ENCODE results near the gene RAN. TPM values are rescaled to one million over a fixed set of nuclear protein-coding genes. Genes with fewer than 3 reads are reported as not detected.
A peak's percentile ranks its signal among the peaks of the same experiment; 100 is the strongest.

The RAN gene
- 300 TPM for total RNA-seq
- long read RNA-seq, transcript RAN-212 (7 exons, 2,661 nt) = major isoform, 264 of 282 reads
- long read RNA-seq, partial matches to known transcripts = 9 of 282 reads
- long read RNA-seq, other reads (novel, unspliced or antisense) = 4 of 282 reads

GRCh38 chr12:130871286-130872178, at the start of gene RAN:
TSS of gene RAN (plus strand) at chr12:130872066. CDS start at chr12:130872594, 528 bp downstream.
- peaks cover 37% of the 10 kb centered on the region for H3K36me3 ChIP-seq
- H3K4me1 ChIP-seq = peaks cover 21% of the 10 kb centered on the region
- intact Hi-C loops (cut with DNase I) = no loop called here
- DNase-seq (peak; percentile 96), ATAC-seq (peak; percentile 94 to 96)
- peak within 1 kb of the TSS; percentile 90 for H3K4me3 ChIP-seq
- H3K27ac ChIP-seq = peak within 1 kb of the TSS; percentile 83
- TF ChIP-seq CTCF (IDR thresholded peaks at IDR 0.05) = no peak
- H3K27me3 ChIP-seq (ENCODE audit: low read depth) = no peaks in the 10 kb centered on the region
- no peaks in the 10 kb centered on the region for H3K9me3 ChIP-seq

- peaks cover 38% of the 10 kb centered on the region for H3K36me3 ChIP-seq
- no peak for DNase-seq
- ATAC-seq = peak in 1 of 2 donors; percentile 21
- peaks cover 11% of the 10 kb centered on the region for H3K4me1 ChIP-seq
- no peaks in the 10 kb centered on the region for H3K27me3 ChIP-seq (ENCODE audit: low read depth)
- intact Hi-C loops (cut with DNase I) = no loop called here
- no peaks in the 10 kb centered on the region for H3K9me3 ChIP-seq
- no peak overlapping the region for H3K4me3 ChIP-seq
- TF ChIP-seq CTCF (IDR thresholded peaks at IDR 0.05) = no peak
- H3K27ac ChIP-seq = peak overlapping the region; percentile 39
Measured at GRCh38 chr12:130825771-130826150, 46.1 kb upstream of the RAN start.

- Histone ChIP-seq H3K4me1 (peaks cover 11% of the 10 kb centered on the region), H3K4me3 (no peak overlapping the region), H3K27ac (peak overlapping the region; percentile 39), H3K36me3 (peaks cover 32% of the 10 kb centered on the region), H3K9me3 (no peaks in the 10 kb centered on the region), H3K27me3 (ENCODE audit: low read depth) (no peaks in the 10 kb centered on the region)
- peak; percentile 91 to 94 for ATAC-seq
- peak; percentile 84 for TF ChIP-seq CTCF (IDR thresholded peaks at IDR 0.05)
- intact Hi-C loops (cut with DNase I) = no loop called here
- peak; percentile 69 for DNase-seq
Measured at GRCh38 chr12:130826151-130826801, 45.6 kb upstream of the RAN start.

- DNase-seq = no peak
- H3K27ac ChIP-seq = peak overlapping the region; percentile 48
- H3K27me3 ChIP-seq (ENCODE audit: low read depth) = no peaks in the 10 kb centered on the region
- intact Hi-C loops (cut with DNase I) = no loop called here
- H3K9me3 ChIP-seq = no peaks in the 10 kb centered on the region
- H3K36me3 ChIP-seq = peaks cover 22% of the 10 kb centered on the region
- peaks cover 13% of the 10 kb centered on the region for H3K4me1 ChIP-seq
- ATAC-seq = no peak
- H3K4me3 ChIP-seq = no peak overlapping the region
- TF ChIP-seq CTCF (IDR thresholded peaks at IDR 0.05) = no peak
Measured at GRCh38 chr12:130827432-130827831, 44.4 kb upstream of the RAN start.

- H3K9me3 ChIP-seq = no peaks in the 10 kb centered on the region
- no peak overlapping the region for H3K27ac ChIP-seq
- H3K27me3 ChIP-seq (ENCODE audit: low read depth) = no peaks in the 10 kb centered on the region
- H3K4me1 ChIP-seq = peaks cover 23% of the 10 kb centered on the region
- no peak for TF ChIP-seq CTCF (IDR thresholded peaks at IDR 0.05)
- DNase-seq (no peak), ATAC-seq (no peak)
- H3K4me3 ChIP-seq = no peak overlapping the region
- intact Hi-C loops (cut with DNase I) = no loop called here
- H3K36me3 ChIP-seq = peaks cover 7% of the 10 kb centered on the region
Measured at GRCh38 chr12:130828895-130829294, 43.0 kb upstream of the RAN start.

Data from lower lobe of right lung (tissue), 2 donors.